Measurements from ENCODE around the gene MEGF8.
A peak's percentile ranks its signal among the peaks of the same experiment; 100 is the strongest.

Gene MEGF8

GRCh38 chr19:42325308-42325895 lies at the start of gene MEGF8:
MEGF8 (plus strand) TSS chr19:42325635; CDS start chr19:42326244, 609 bp downstream.
- peak; percentile 99 for DNase-seq (ENCODE audit: low spot score)

DNA sequence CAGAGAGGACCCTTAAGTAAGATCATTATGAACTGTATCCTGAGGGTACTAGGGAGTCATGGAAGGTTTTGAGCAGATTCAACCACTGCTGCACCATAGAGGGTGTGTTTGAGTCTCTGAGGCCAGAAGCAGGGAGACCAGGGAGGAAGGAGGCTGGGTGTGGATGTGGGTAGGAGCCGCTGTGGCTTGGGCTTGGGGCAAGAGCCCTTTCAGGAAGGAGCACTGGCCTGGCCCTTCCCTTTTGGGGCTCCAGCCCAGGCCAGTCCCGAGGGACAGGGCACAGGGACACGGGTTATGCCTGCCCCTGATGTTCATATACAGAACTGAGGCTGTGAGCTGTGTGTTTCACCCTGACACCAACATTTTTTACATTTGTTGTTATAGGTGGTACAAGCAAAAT lies 49.2 kb upstream of the MEGF8 start:
- no peak for DNase-seq (ENCODE audit: low spot score)

DNA sequence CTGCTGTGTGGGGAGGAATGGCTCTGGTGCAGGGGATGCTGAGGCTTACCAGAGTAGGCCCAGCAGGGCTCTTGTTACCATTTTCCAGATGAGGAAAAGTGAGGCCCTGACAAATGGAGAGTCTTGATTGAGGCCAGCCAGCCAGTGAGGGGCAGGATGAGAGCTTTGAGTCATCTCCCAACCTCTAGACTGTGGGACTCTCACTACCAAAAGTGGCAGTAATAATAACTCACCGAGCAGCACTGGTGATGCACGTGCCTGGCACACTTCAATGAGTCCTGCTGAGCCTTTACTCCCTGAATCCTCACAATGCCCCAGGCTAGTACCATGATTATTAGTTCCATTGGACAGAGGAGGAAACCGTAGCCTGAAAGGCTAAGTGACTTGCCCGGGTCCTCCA lies 48.6 kb upstream of the MEGF8 start:
- no peak for DNase-seq (ENCODE audit: low spot score)

DNA sequence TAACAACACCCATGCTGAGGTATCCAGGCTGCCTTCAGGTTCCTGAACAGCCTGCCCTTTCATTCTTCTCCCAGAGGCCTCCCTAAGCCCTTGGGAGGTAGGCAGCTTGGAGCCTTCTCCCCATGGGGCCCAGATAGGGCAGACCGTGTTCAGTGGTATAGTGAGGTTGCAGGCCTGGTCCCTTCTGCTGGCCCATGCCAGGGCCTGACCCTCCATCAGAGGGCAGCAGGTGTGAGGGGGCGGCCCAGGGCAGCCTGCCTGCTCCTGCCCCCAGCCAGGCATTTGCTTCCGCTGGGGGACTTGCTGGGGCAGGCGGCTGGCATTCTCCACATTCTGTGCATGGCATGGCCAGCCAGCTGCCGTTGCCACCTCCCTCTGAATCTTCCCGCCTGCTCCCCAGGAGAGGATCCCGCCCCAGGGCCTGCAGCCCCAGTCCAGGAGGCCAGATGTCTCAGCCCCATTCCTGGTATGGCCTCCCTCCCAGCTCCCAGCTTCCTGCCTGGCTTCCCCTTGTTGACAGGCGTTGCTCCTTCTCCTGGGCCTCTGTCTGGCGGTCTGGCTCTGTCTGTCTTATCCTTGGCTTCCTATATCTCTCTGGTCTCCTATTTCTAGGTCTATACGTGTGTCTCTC lies 47.5 kb upstream of the MEGF8 start:
- DNase-seq (ENCODE audit: low spot score), result no peak

- DNase-seq (ENCODE audit: low spot score), result no peak
Measured at GRCh38 chr19:42278452-42279154, 46.8 kb upstream of the MEGF8 start.

GRCh38 chr19:42279155-42279901 lies 46.1 kb upstream of the MEGF8 start:
- no peak for DNase-seq (ENCODE audit: low spot score)

DNA sequence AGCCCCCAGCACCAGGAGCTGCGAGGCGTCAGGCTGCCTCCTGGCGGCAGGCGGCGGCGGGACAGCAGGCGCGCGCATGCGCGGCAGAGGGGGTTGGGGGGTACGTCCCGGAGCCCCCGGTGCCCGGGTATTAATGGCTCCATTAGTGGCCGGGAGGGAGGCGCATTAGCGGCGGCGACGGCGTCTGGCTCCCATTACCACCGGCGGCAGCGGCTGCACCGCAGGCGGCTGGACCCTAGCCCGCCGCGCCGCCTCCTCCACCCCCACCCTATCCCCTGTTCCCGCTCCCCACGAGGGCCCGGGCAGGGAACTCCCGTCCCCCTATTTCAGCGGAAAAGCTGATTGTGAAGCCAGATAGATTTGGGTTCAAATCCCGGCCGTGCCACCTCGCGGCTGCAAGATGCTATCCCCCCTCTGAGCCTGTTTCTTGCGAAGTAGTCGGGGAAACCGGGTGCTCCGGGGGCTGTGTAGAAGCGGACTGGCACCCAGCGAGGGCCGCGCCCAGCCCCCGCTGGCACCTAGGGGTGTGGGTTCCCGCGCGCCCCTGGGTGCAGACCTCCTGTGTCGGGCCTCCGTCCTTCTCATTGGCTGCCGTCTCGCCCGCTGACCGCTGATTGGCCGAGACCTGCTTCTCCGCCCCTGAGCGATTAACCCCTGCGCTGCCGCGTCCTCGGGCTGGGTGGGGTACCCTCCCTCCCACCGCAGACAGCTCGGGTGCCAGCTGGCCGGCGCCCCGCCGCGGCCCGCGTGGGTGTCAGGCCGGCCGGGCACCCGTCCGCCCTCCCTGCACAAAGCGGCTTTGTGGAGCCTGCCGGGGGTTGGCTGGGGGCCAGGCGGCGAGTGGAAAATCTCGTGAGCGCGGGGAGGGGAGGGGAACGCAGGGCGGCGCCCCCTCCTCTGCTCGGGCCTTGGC lies 45.3 kb upstream of the MEGF8 start:
- peak; percentile 87 for DNase-seq (ENCODE audit: low spot score)

DNA sequence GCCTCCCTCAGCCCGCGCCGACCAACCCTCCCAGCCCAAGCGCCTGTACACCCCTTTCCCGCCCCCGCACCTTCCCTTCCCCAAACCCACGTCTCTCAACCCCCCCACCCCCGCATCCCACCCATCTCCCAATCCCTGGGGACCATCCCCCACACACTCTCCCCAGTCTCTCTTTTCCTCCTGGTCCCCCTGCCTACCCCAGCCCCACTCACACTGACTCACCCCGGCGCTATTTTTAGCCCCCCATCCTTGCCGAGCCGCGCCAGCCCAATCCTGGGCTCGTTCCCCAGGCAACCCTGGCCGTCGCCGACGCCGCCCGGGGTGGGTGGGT lies 44.7 kb upstream of the MEGF8 start:
- DNase-seq (ENCODE audit: low spot score), result no peak

- DNase-seq (ENCODE audit: low spot score), result no peak
Measured at GRCh38 chr19:42281146-42281826, 44.1 kb upstream of the MEGF8 start.

GRCh38 chr19:42281827-42282762 lies 43.3 kb upstream of the MEGF8 start:
- no peak for DNase-seq (ENCODE audit: low spot score)

- no peak for DNase-seq (ENCODE audit: low spot score)
Measured at GRCh38 chr19:42282819-42283187, 42.6 kb upstream of the MEGF8 start.

- peak; percentile 97 for DNase-seq (ENCODE audit: low spot score)
Measured at GRCh38 chr19:42283188-42284065, 42.0 kb upstream of the MEGF8 start.

- peak; percentile 89 for DNase-seq (ENCODE audit: low spot score)
Measured at GRCh38 chr19:42284066-42284501, 41.4 kb upstream of the MEGF8 start.

DNA sequence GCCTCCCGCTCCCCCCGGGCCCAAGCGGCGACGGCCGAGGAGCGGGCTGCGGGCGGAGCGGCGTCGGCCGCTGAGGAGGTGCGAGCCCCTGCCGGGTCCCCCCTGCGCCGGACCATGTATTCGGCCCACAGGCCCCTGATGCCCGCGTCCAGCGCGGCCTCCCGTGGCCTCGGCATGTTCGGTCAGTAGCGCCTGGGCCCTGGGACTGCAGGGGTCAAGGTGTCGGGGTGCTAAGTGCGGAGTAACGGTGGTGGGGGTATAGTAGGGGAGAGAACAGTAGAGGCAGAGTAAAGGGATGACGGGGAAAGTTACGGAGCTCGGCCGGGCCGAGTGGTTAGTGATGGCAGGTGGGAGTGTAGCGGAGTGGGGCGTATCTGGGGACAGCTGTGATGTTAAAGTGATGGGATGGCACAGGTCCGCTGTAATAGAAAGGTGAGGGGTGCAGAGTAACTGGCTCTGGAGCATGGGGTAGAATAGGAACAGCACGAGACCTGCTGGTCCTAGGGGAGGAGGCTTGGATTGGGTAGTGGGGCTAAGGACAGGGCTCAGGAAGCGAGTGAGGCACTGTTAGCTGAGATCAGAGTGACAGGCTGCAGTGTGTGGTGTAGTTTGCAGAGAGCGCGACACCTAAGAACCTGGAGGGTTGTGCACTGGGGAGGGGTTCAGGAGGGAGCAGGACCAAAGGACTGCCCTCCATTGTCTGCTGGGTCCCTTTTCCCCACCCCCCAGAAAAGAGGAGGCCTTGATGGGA lies 40.7 kb upstream of the MEGF8 start:
- no peak for DNase-seq (ENCODE audit: low spot score)

DNA sequence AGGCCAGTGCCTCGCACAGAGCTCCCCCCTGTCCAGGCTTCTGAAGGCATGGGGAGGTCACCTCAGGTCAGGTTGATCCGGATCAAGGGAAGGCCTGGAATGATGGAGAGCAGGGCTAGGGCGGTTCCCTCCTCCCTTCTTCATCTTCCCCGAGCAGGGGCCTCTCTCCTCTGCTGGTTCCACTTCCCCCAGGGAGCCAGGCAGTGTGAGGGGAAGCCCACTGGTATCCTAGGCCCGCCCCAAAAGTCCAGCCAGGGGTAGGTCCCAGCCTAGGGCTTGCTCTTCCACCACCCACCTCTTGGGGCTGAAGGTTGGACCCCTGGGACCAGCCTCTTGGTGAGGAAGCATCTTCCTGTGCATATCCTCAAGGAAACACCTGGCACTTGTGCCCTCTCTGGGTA lies 39.9 kb upstream of the MEGF8 start:
- no peak for DNase-seq (ENCODE audit: low spot score)

DNA sequence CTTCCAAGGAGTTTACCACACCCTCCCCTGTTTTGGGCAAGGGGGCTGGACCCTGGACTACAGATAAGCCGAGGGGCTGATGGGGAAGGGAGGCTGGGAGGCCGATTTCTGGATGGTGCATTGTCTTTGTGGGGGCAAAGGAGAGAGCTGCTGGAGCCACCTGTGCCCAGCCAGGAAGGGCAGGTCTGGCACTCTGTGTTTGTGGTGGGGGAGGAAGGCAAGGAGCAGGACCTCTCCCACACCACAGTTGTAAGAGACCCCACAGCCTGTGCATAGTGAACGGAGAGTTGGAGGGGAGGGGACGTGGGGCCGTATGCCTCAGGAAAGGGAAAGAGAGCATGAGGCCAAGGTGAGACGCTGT lies 39.5 kb upstream of the MEGF8 start:
- DNase-seq (ENCODE audit: low spot score), result no peak

DNA sequence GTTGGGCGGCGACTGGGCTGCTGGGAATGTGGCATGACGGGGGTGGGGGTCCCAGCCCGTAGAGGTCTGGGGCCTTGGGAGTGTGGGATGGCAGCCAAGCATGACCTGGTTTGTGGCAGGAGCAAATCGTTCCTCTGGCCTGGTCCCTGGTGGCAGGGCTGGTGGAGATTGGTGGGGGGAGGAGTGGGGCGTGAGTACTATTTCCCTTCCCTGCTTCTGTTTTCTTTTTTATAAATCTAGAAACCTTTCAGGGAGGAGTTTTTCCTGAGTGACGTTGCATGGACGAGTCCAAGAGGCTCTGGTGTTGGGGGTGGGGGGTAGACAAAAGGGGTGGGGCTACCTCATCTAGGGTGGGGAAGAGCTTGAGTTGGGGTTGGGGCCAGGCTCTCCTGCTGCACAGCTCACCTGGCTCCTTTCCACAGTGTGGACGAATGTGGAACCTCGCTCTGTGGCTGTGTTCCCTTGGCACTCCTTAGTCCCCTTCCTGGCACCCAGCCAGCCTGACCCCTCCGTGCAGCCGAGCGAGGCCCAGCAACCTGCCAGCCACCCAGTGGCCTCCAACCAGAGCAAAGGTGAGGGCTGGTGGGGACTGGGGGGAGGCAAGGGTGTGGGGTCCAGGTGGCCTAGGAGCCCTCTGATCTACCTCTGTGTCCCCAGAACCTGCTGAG lies 39.0 kb upstream of the MEGF8 start:
- no peak for DNase-seq (ENCODE audit: low spot score)

All from CD4-positive, alpha-beta T cell treated with Interleukin-6 at 100 ng/mL for 8 hours (primary cell).